ENCODE results near the gene FRG2B. TPM values are rescaled to one million over a fixed set of nuclear protein-coding genes. Genes with fewer than 3 reads are reported as not detected.
"Not testable (repeated sequence)": the region's sequence is repeated elsewhere in the genome, so short reads cannot be mapped to it uniquely, and the experiment has no call there.

Gene FRG2B
- total RNA-seq: not detected

DNA sequence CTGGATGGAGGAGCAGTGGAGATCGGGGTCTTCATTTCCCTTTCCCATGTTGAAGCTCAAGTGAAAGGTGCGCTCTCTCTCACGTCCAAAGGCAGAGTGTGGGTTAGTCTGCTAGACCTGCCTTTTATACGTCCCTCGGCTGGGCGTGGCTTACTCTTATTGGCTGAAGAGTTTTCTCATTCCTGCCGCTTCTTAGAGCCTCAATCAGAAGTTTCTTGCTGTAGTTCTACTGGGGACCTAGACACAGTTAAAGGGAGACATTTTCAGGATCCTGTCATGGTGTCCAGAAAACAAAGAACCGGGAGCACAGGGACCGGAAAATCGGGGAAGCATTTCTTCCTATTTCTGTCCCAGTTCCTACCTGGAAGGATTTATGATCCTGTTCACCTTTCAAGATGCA lies at the start of gene FRG2B:
TSS of gene FRG2B (minus strand) at position 101 of the 400 bp plus-strand sequence. CDS start at position 48, 53 bp downstream.
- not testable (repeated sequence) for DNase-seq (ENCODE audit: low spot score)

DNA sequence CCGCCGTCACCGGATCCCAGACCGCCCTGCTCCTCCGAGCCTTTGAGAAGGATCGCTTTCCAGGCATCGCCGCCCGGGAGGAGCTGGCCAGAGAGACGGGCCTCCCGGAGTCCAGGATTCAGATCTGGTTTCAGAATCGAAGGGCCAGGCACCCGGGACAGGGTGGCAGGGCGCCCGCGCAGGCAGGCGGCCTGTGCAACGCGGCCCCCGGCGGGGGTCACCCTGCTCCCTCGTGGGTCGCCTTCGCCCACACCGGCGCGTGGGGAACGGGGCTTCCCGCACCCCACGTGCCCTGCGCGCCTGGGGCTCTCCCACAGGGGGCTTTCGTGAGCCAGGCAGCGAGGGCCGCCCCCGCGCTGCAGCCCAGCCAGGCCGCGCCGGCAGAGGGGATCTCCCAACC lies 40.9 kb upstream of the FRG2B start:
- DNase-seq (ENCODE audit: low spot score): not testable (repeated sequence)

DNA sequence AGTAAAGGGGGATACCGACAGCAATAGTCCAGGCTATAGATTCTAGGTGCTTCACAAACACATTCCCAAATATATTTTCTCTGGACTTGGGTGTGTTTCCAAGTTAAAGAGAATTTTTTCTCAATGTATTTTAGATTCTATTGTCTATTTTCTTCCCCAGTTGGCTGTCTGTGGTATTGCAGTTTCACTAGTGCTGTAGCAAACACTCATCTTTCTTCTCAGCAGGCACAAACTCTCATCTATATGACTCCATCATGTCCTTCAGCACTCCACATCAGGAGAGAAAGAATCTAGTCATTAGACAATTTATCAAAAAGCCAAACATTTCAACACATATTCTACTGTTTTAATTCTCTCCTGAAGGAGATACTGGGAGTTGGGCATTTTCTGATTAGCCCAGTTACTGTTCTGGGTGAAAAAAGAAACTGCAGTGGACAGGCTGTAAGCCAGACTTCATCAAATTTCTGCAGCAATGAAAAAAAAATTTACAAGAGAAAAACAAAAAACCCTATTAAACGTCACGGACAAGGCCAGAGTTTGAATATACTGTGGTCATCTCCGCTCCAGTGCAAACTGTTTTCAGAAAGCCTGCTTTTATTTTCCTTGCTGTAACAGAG lies 37.1 kb upstream of the FRG2B start:
- not testable (repeated sequence) for DNase-seq (ENCODE audit: low spot score)

DNA sequence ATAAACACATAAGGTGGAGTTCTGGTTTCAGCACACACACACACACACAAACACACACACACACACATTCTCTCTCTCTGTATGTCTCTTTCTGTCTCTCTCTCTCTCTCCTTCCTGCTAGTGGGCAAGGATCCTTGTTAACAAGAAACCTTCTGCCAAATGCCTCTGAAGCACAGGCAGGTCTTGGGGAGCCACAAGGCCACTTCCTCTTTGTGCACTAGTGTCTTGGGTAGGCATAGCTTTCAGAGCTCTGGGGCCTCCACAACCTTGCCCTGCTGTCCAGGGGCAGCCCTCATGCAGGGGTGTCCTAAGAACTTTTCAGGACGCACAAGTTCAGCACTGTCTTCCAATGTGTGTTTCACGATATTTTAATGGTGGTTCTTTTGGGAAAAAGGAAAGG lies 34.5 kb upstream of the FRG2B start:
- not testable (repeated sequence) for DNase-seq (ENCODE audit: low spot score)

DNA sequence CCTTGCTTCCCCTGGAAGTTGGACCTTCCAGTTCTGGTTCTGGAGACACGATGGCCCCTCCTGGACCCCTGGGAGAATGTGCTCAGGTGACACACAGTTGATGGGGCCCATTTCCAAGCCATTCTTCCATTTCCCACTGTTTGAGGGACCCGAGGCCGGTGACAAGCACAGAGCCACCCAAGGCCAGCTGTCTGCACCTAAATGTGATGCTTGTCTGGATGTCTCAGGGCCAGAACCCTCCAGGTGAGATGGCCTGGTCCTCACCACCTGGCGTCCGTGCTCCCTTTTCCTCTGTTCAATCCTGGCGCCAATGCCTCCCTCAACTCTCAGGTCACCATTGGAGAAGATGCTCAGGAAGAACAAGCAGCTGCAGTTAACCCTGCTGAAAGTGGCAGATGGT lies 33.9 kb upstream of the FRG2B start:
- not testable (repeated sequence) for DNase-seq (ENCODE audit: low spot score)

- DNase-seq (ENCODE audit: low spot score): not testable (repeated sequence)
These were observed 30.7 kb upstream of the FRG2B start for GRCh38 chr10:133657276-133657675.

DNA sequence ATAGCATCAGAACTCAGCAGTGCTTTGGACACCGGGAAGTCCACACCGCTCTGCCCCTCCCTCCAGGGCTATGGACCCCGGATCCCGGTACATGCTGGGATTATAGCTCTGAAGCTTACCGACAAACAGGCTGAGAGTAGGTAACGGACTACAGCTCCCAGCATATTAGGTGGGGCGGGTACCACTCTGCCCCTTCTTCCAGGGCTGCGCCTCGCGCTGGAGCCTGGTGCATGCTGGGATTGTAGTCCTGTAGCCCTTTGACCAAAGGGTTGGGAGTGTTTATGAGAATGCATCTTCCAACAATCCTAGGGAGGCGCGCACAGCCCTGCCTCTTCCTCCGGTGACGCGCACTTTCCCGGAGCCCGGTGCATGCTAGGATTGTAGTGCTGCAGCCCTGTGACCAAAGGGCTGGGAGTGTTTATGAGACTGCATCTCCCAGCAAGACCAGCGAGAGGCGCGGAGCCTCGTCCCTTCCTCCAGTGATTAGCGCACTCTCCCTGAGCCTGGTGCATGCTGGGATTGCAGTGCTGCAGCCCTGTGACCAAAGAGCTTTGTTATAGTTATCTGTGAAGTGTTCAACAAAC lies 22.4 kb upstream of the FRG2B start:
- not testable (repeated sequence) for DNase-seq (ENCODE audit: low spot score)

GRCh38 chr10:133647075-133647748 lies 20.6 kb upstream of the FRG2B start:
- not testable (repeated sequence) for DNase-seq (ENCODE audit: low spot score)

GRCh38 chr10:133637846-133638235 lies 11.2 kb upstream of the FRG2B start:
- not testable (repeated sequence) for DNase-seq (ENCODE audit: low spot score)

DNA sequence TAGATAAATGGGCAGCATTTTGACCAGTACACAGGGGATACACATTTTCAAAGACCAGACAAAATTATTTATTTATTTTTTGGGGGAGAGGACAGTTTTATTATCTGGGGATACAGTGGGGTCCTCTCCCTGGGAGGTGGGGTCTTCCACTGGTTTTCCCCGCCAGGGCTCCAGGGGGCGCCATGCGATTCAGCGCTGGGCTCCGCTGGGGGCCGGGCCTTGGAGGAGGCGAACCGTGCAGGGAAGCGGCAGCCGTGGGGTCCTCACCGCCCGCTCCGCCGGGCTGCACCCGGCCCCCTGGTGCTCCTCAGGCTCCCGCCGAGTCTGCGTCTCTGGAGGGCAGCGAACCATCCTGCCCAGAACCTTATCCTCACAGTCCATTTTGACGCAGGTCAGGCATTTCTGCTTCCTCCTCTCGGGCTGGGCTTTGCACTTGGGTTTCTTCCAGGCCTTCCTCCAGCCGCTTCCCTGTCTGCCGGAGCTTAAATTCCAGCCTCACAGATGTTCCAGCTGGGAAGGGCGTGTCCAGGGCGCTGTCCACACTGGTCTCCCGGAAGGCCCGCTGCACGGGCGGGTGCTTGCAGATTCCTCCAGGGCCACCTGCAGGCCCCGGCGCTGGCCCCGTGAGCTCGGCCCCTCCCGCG lies 10.7 kb upstream of the FRG2B start:
- DNase-seq (ENCODE audit: low spot score): not testable (repeated sequence)

DNA sequence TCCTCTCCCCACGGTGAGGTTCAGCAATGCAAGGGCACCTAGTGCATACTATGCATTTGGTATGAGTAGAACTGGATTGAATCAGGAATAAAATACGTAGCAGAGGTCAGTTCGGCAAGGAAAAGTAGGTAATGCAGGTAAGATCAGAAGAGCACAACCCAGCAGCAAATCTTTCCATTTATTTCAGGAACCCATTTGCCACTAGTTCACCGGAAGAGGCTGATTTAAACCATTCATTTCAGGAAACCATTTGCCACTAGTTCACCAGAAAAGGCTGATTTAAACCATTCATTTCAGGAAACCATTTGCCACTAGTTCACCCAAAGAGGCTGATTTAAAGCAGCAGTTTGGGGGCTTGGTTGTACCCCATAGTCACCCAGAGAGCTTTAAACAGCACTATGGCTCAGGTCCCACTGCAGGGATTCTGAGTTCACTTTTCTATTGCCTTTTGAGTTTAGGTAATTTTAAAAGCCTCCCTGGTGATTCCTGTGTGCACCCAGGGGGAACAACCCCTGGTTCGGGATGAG lies 4.2 kb upstream of the FRG2B start:
- not testable (repeated sequence) for DNase-seq (ENCODE audit: low spot score)

DNA sequence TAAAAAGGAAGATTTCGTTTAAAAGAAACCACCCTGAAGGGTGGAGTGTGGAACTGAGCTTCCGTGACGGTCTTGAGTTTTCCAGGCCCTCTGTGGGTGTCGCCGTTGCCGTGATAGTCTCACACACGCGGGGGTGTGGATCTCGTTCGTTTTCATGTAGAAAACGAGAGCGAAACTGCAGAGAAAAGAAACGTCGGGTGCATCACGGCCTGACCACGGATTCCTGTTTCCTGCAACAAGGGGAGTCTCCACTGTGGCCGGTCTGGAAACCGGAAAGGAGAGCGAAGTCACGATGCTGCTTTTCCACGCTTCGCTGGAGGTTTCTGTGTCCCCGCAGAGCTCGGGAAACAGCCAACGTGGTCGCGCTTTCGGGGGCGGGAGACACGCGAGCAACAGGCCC lies 4.1 kb downstream of the FRG2B start:
- DNase-seq (ENCODE audit: low spot score): not testable (repeated sequence)

- no peak for DNase-seq (ENCODE audit: low spot score)
These were observed 7.7 kb downstream of the FRG2B start for GRCh38 chr10:133618851-133619250.

GRCh38 chr10:133617196-133617595 lies 9.4 kb downstream of the FRG2B start:
- DNase-seq (ENCODE audit: low spot score): no peak

DNA sequence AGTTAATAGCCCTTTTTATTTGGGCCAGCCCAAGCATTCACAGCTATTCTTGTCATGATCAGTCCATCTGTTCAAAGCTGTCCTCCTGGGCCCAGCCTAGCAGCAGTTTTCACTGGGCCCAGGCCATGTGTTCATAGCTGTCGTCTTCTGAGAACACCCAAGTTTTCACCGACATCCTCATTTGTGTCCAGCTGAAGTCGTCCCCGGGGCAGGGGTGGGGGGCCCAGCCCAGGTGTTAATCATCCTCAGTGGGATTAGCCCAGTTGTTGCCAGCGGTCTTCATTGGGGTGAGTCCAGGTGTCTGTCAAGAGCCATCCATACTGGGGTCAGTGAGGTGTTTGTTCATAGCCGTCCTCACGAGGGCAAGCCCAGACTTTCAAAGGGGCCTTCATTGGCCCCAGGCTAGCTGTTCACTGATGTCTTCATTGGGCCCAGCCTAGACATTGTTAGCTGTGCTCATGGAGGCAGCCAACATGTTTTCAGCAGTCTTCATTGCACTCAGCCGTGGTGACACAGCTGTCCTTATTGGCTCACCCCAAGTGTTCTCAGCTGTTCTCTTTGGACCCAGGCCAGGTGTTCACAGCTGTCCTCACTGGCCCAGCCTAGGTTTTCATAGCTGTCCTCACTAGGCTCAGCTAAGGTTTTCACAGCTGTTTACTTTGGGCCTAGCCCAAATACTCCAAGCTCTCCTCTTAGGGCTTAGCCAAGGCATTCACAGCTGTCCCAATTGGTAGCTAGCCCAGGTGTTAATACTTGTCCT lies 10.0 kb downstream of the FRG2B start:
- DNase-seq (ENCODE audit: low spot score): no peak

DNA sequence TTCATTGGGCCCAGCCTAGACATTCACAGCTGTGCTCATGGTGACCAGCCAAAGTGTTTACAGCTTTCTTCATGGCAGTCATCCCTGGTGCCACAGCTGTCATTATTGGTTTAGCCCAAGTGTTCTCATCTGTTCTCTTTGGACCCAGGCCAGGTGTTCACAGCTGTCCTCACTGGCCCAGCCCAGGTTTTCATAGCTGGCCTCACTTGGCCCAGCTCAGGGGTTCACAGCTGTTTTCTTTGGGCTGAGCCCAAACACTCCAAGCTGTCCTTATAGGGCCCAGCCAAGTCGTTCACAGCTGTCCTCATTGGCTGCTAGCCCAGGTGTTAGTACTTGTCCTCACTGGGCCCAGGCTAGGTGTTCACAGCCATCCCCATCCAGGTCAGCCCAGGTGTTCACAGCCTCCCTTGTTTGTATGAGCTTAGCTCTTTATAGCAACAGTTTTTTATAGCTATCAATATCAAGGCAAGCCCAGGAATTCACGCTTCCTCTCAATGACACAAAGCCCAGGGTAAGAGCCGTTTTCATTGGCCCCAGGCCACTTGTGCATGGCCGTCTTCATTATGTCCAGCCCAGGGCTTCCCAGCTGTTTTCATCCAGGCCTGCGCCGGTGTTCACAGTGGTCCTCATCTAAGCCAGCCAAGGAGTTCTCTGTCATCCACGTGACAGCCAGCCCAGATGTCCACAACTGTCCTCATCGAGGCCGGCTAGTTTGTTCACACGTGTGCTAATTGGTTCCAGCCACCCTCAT lies 11.6 kb downstream of the FRG2B start:
- DNase-seq (ENCODE audit: low spot score): no peak

- no peak for DNase-seq (ENCODE audit: low spot score)
These were observed 12.9 kb downstream of the FRG2B start for GRCh38 chr10:133613699-133614098.

DNA sequence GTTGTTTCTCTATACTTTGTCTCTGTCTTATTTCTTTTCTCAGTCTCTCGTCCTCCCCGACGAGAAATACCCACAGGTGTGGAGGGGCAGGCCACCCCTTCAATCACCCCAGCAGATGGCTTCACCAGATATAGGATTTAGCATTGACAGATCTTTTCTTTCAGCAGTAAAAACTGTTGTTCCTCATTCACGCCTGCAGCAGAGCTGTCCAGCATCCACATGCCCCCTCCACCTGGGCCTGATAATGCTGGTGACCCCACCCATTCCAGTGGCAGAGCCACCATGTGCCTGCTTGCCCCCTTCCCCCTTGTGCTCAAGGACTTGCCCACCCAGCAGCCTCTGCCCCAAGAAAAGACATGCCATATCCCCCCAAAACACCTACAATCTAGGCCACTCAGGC lies 15.5 kb downstream of the FRG2B start:
- no peak for DNase-seq (ENCODE audit: low spot score)

- DNase-seq (ENCODE audit: low spot score): no peak
These were observed 17.7 kb downstream of the FRG2B start for GRCh38 chr10:133608855-133609254.

GRCh38 chr10:133603434-133603833 lies 23.2 kb downstream of the FRG2B start:
- DNase-seq (ENCODE audit: low spot score): not testable (repeated sequence)

- DNase-seq (ENCODE audit: low spot score): no peak
These were observed 25.9 kb downstream of the FRG2B start for GRCh38 chr10:133600657-133601056.
